HEK293 (cell line): ENCODE results near the gene C2orf80.
"Not testable (repeated sequence)": the region's sequence is repeated elsewhere in the genome, so short reads cannot be mapped to it uniquely, and the experiment has no call there.

Experiments used
- CTCF ChIA-PET: fragments of 350-600 bp; formaldehyde crosslinking; extraction: SDS; loops from one replicate; lab custom pipeline; 2021; ENCODE audit warnings: antibody characterized with exemption; lab: Yijun Ruan, JAX
- POLR2A ChIA-PET: fragments of 300-600 bp; formaldehyde crosslinking; extraction: SDS; loops from one replicate; lab custom pipeline; 2020; ENCODE audit warnings: antibody characterized with exemption, inconsistent platforms; lab: Yijun Ruan, JAX
- H3K27ac ChIP-seq: fragments of 200-500 bp; sonication (Bioruptor generic); 2 replicates; pipeline ENCODE4 v1.5.1; 2014; ENCODE audit warnings: low read depth, low read length, control low read depth, inconsistent platforms; ENCODE audit errors: extremely low read depth
- H3K36me3 ChIP-seq, 2 experiments: fragments of 200-500 bp in 1 of 2; sonication (Bioruptor generic) in 1 of 2; 1 replicate in 1 of 2; 2 replicates in 1 of 2; pipeline ENCODE4 v1.5.1; 2014 to 2017; ENCODE audit warnings: inconsistent platforms in 2 of 2, low read length in 2 of 2; ENCODE audit not compliant: control insufficient read depth in 2 of 2, insufficient read depth in 1 of 2
- H3K4me1 ChIP-seq: fragments of 200-500 bp; sonication (Bioruptor generic); 2 replicates; pipeline ENCODE4 v1.5.1; 2014; ENCODE audit warnings: mild to moderate bottlenecking, low read length, inconsistent platforms; ENCODE audit not compliant: control insufficient read depth, insufficient read depth
- H3K4me3 ChIP-seq: 2 replicates; pipeline ENCODE4 v1.5.1; 2011; ENCODE audit warnings: low read depth, mild to moderate bottlenecking, control low read depth, low read length, moderate library complexity
- H3K9me3 ChIP-seq: fragments of 200-500 bp; sonication (Bioruptor generic); 2 replicates; pipeline ENCODE4 v1.5.1; 2014; ENCODE audit warnings: low read depth, low read length, inconsistent platforms; ENCODE audit not compliant: control insufficient read depth, insufficient read depth
- BCL11A ChIP-seq: fragments of 450-650 bp; formaldehyde crosslinking; IDR thresholded peaks from 2 replicates; pipeline ENCODE4 v1.5.1; 2016; ENCODE audit warnings: low read depth, missing biosample characterization, missing genetic modification characterization
- BCL6B ChIP-seq: fragments of 450-650 bp; formaldehyde crosslinking; IDR thresholded peaks from 2 replicates; pipeline ENCODE4 v1.5.1; 2017; ENCODE audit warnings: missing biosample characterization, missing genetic modification characterization
- GLIS2 ChIP-seq: fragments of 450-650 bp; formaldehyde crosslinking; IDR thresholded peaks from 2 replicates; pipeline ENCODE4 v1.5.1; 2016; ENCODE audit warnings: missing biosample characterization, missing genetic modification characterization
- PRDM4 ChIP-seq: fragments of 450-650 bp; formaldehyde crosslinking; IDR thresholded peaks from 2 replicates; pipeline ENCODE4 v1.5.1; 2017; ENCODE audit warnings: missing biosample characterization, missing genetic modification characterization
- SCRT1 ChIP-seq: fragments of 450-650 bp; formaldehyde crosslinking; IDR thresholded peaks from 2 replicates; pipeline ENCODE4 v1.5.1; 2016; ENCODE audit warnings: missing biosample characterization, missing genetic modification characterization, borderline replicate concordance
- ZIC2 ChIP-seq: fragments of 450-650 bp; formaldehyde crosslinking; IDR thresholded peaks from 2 replicates; pipeline ENCODE4 v1.5.1; 2016; ENCODE audit warnings: missing biosample characterization, missing genetic modification characterization
- ZNF239 ChIP-seq: fragments of 450-650 bp; formaldehyde crosslinking; IDR thresholded peaks from 2 replicates; pipeline ENCODE4 v1.5.1; 2016; ENCODE audit warnings: missing biosample characterization, missing genetic modification characterization
- ZNF26 ChIP-seq: fragments of 450-650 bp; formaldehyde crosslinking; IDR thresholded peaks from 2 replicates; pipeline ENCODE4 v1.5.1; 2016; ENCODE audit warnings: missing biosample characterization, missing genetic modification characterization
- ZNF350 ChIP-seq: fragments of 450-650 bp; formaldehyde crosslinking; IDR thresholded peaks from 2 replicates; pipeline ENCODE4 v1.5.0; 2017; ENCODE audit warnings: missing biosample characterization, mild to moderate bottlenecking, missing genetic modification characterization
- ZNF37A ChIP-seq: fragments of 450-650 bp; IDR thresholded peaks from 2 replicates; pipeline ENCODE4 v1.5.1; 2018; ENCODE audit warnings: missing biosample characterization, missing genetic modification characterization
- ZNF580 ChIP-seq: fragments of 450-650 bp; formaldehyde crosslinking; IDR thresholded peaks from 2 replicates; pipeline ENCODE4 v1.5.1; 2016; ENCODE audit warnings: missing biosample characterization, missing genetic modification characterization
- ZNF623 ChIP-seq: fragments of 450-650 bp; formaldehyde crosslinking; IDR thresholded peaks from 2 replicates; pipeline ENCODE4 v1.5.1; 2016; ENCODE audit warnings: missing biosample characterization, missing genetic modification characterization

C2orf80 gene

GRCh38 chr2:208139447-208139846, 50.4 kb downstream of the C2orf80 start:
- Histone ChIP-seq H3K9me3 (no peaks in the 10 kb centered on the region), H3K27ac (no peak overlapping the region), H3K36me3 (no peaks in the 10 kb centered on the region), H3K4me1 (peaks cover 13% of the 10 kb centered on the region), H3K4me3 (no peak overlapping the region)
- POLR2A ChIA-PET = no interaction called here
- CTCF ChIA-PET = interaction anchor here (0.7 to 1.7 kb wide), 2 partner anchors 27 to 36 kb away, joined by 3 to 5 read pairs; no protein-coding TSS in a partner anchor
- TF ChIP-seq PRDM4 (tag by site-specific recombination) (no peak), ZNF239 (tag by site-specific recombination) (no peak), ZNF580 (tag by site-specific recombination) (no peak), BCL11A (tag by site-specific recombination) (no peak)

GRCh38 chr2:208138334-208138733, 51.5 kb downstream of the C2orf80 start:
- H3K36me3 ChIP-seq, H3K4me3 ChIP-seq, CTCF ChIA-PET, POLR2A ChIA-PET, H3K9me3 ChIP-seq, H3K27ac ChIP-seq: not testable (repeated sequence)
- H3K4me1 ChIP-seq = peaks cover 13% of the 10 kb centered on the region

GRCh38 chr2:208136716-208137094, 53.1 kb downstream of the C2orf80 start:
- Histone ChIP-seq H3K36me3 (no peaks in the 10 kb centered on the region), H3K9me3 (no peaks in the 10 kb centered on the region), H3K27ac (no peak overlapping the region), H3K4me3 (no peak overlapping the region), H3K4me1 (no peaks in the 10 kb centered on the region)
- no peak for TF ChIP-seq ZIC2 (tag by site-specific recombination)
- TF ChIP-seq ZNF37A (tag by site-specific recombination) = no peak
- TF ChIP-seq BCL6B (tag by site-specific recombination) = no peak
- TF ChIP-seq SCRT1 (tag by site-specific recombination) = no peak
- TF ChIP-seq ZNF26 = no peak
- TF ChIP-seq ZNF623 (tag by site-specific recombination) = no peak
- TF ChIP-seq PRDM4 (tag by site-specific recombination) = no peak
- TF ChIP-seq GLIS2 = no peak
- no peak for TF ChIP-seq ZNF350 (tag by site-specific recombination)
- ChIA-PET POLR2A (no interaction called here), CTCF (interaction anchor here (1.5 kb wide), 1 partner anchor 11 kb away, joined by 3 read pairs; no protein-coding TSS in a partner anchor)
